Retinal pigment epithelial cell (primary cell): ENCODE data around the gene ISG15.

Experiments
- DNase-seq: peaks from one replicate; pipeline ENCODE4 v3.0.0-alpha.2; 2010; ENCODE audit warnings: low read depth
- H3K4me3 ChIP-seq: 2 replicates; pipeline ENCODE4 v1.5.1; 2011; ENCODE audit warnings: mild to moderate bottlenecking, low read length, control low read depth, moderate library complexity
- TF ChIP-seq, protein P1 (sequence below): conservative IDR thresholded peaks from 2 replicates; pipeline ENCODE4 v1.5.1; 2011; ENCODE audit warnings: low read depth, low read length, control low read depth, inconsistent platforms

The ISG15 gene

DNA sequence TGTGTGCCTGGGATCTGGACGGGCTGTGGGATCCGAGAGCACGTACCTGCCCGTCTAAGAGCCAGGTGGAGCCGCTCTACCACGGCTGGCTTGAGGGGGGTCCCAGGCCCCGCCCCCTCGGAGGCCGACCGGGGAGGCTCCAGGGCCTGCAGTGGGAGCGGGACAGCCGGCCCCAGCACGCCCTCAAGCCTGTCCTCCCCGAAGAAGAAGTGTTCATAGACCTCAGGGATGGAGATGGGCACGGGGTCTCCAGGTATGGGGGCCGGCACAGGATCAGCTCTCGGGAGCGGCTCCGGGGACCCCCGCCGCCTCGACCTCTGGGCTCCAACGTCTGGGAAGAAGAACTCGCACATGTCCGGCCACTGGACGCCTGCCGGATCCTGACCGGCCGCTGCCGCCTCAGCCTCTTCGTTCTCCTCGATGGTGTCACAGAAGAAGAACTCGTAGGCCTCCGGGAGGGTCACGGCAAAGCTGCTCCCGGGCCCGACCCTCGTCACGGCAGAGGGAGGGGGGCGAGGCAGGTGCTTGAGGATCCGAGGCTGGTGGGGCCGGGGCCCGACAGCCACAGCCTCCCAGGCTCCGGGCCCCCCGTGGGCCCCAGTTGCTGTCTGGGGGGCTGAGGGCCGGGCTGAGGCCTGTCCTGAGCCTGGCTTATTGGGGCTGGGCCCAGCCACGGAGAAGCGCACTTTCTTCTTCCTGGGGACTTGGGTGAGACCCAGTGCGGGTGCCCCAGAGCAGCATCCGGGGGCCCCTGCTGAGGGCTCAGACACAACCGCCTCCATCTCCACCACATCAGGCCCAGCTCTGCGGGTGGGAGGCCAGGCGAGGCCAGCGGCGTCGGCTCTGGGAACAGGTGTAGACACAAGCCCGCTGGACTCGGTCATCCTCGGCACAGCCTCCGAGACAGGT lies 34.2 kb upstream of the ISG15 start:
- DNase-seq: no peak
- no peak overlapping the region for H3K4me3 ChIP-seq
- TF ChIP-seq, protein P1, sequence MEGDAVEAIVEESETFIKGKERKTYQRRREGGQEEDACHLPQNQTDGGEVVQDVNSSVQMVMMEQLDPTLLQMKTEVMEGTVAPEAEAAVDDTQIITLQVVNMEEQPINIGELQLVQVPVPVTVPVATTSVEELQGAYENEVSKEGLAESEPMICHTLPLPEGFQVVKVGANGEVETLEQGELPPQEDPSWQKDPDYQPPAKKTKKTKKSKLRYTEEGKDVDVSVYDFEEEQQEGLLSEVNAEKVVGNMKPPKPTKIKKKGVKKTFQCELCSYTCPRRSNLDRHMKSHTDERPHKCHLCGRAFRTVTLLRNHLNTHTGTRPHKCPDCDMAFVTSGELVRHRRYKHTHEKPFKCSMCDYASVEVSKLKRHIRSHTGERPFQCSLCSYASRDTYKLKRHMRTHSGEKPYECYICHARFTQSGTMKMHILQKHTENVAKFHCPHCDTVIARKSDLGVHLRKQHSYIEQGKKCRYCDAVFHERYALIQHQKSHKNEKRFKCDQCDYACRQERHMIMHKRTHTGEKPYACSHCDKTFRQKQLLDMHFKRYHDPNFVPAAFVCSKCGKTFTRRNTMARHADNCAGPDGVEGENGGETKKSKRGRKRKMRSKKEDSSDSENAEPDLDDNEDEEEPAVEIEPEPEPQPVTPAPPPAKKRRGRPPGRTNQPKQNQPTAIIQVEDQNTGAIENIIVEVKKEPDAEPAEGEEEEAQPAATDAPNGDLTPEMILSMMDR: no peak

GRCh38 chr1:979744-980072 lies 33.6 kb upstream of the ISG15 start:
- no peak for DNase-seq
- H3K4me3 ChIP-seq: no peak overlapping the region
- TF ChIP-seq, protein P1: no peak

GRCh38 chr1:980137-980571 lies 33.1 kb upstream of the ISG15 start:
- no peak overlapping the region for H3K4me3 ChIP-seq
- TF ChIP-seq, protein P1: no peak
- DNase-seq: no peak

GRCh38 chr1:980602-981395 lies 32.5 kb upstream of the ISG15 start:
- no peak overlapping the region for H3K4me3 ChIP-seq
- no peak for DNase-seq
- TF ChIP-seq, protein P1: no peak

- TF ChIP-seq, protein P1: no peak
- no peak for DNase-seq
- H3K4me3 ChIP-seq: no peak overlapping the region
These were observed 31.8 kb upstream of the ISG15 start for GRCh38 chr1:981491-981954.

DNA sequence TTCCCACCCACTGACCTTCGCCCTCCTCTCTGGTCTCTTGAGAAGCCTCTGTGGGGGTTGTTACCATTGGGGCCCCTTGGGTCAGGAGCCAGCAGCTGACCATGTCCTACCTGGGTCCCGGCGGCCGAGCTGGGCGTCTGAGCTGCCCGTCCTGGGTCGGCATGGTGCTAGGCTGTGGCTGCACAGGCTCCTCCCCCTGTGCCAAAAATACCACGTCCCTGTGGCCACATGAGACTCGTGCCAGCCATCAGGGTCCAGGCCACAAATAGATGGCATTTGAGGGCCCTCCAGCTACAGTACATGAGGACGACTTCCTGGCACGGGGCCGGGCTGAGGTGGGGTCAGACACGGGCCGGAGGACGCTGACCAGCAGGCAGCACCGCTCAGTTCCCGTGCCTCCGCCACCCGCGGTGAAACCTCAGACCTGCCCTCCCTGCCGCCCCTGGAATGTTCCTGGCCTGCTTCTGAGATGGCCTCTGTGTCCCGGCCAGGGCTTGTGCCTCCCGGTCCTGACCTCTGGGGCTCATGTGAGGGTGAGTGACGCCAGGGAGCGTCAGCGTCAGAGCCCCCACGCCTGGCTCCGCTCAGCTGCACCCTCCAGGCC lies 31.2 kb upstream of the ISG15 start, which contains the start of gene PERM1:
TSS of gene PERM1 (minus strand) at position 139 of the 604 bp plus-strand sequence. CDS start 1,064 bp downstream, outside the sequence.
- TF ChIP-seq, protein P1: no peak
- DNase-seq: no peak
- H3K4me3 ChIP-seq: no peak within 1 kb of the TSS
